GM12801 (cell line): Measurements from ENCODE around the gene LDLRAP1.

ENCODE experiments used
- CTCF ChIP-seq: IDR thresholded peaks from one replicate; pipeline ENCODE4 v1.5.1; 2011; ENCODE audit warnings: control low read depth; ENCODE audit not compliant: insufficient read length; ENCODE audit errors: extremely low read depth

Gene LDLRAP1

GRCh38 chr1:25579292-25580252, 36.2 kb downstream of the LDLRAP1 start:
- no peak for TF ChIP-seq CTCF

GRCh38 chr1:25580927-25581326, 37.5 kb downstream of the LDLRAP1 start:
- TF ChIP-seq CTCF: no peak

GRCh38 chr1:25581764-25582163, 38.4 kb downstream of the LDLRAP1 start:
- no peak for TF ChIP-seq CTCF

- no peak for TF ChIP-seq CTCF
Observed at GRCh38 chr1:25583519-25584370, 40.3 kb downstream of the LDLRAP1 start.

GRCh38 chr1:25586181-25586588, 42.8 kb downstream of the LDLRAP1 start:
- no peak for TF ChIP-seq CTCF

- TF ChIP-seq CTCF: no peak
Observed at GRCh38 chr1:25587290-25587689, 43.9 kb downstream of the LDLRAP1 start.
